Measurements from ENCODE around the gene FMN1.

The FMN1 gene

DNA sequence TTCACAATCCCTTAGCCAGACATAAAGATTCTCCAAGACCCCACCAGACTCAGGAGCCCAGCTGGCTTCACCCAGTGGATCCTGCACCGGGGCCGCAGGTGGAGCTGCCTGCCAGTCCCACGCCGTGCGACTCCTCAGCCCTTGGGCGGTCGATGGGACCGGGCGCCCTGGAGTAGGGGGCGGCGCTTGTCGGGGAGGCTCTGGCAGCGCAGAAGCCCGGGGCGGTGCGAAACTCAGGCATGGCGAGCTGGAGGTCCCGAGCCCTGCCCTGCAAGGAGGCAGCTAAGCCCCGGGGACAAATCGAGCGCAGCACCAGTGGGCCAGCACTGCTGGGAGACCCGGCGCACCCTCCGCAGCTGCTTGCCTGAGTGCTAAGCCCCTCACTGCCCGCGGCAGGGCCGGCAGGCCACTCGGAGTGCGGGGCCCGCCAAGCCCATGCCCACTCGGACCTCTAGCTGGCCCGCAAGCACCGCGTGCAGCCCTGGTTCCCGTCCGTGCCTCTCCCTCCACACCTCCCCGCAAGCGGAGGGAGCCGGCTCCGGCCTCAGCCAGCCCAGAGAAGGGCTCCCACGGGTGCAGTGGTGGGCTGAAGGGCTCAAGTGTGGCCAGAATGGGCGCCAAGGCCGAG lies 175.0 kb downstream of the FMN1 start:
- in situ Hi-C loops (cut with HindIII; ENCODE audit: low sequenced_read_pairs), result loop anchor here (10.0 kb wide), 1 partner anchor 105 kb away; no protein-coding TSS in a partner anchor
- no peak overlapping the region for H3K4me3 ChIP-seq (ENCODE audit: low read depth, low read length)
- no peak for TF ChIP-seq CTCF (IDR thresholded peaks at IDR 0.05; ENCODE audit: low read depth, low read length, missing control alignments)
- no peak for DNase-seq (ENCODE audit: low read depth)

DNA sequence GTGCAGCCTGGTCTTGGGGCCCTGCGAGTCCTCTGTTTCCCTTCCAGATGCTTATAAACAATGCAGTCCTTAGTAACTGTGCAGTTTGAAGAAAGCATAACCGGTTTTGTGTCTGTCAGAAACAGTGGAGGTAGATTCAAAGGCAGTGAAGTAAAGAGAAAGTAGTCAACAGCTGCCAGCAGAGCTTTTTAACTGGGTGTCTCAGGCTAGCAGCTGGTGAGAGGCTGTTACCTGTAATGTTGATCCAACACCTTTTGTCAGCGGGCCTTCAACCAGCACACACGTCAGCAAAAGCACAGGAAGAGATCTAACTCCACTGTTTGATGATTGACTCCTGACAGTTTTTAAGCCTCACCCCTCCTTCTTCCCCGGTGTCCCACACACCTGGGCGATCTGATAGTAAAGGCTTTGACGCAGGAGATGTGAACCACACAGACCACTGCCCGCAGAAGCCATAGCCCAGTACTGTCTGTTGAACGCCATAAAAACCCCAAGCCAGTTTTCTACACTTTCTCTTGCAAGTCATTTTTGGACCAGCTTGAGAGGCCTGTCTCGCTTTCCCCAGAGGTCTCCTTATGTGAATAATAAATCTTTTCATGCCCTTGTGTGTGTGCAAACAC lies 178.0 kb downstream of the FMN1 start:
- H3K4me3 ChIP-seq (ENCODE audit: low read depth, low read length), result no peak overlapping the region
- no peak for TF ChIP-seq CTCF (IDR thresholded peaks at IDR 0.05; ENCODE audit: low read depth, low read length, missing control alignments)
- DNase-seq (ENCODE audit: low read depth), result no peak
- in situ Hi-C loops (cut with HindIII; ENCODE audit: low sequenced_read_pairs), result loop anchor here (10.0 kb wide), 1 partner anchor 108 kb away; no protein-coding TSS in a partner anchor

GRCh38 chr15:33014586-33014985 lies 179.9 kb downstream of the FMN1 start:
- no peak for DNase-seq (ENCODE audit: low read depth)
- no peak overlapping the region for H3K4me3 ChIP-seq (ENCODE audit: low read depth, low read length)
- in situ Hi-C loops (cut with HindIII; ENCODE audit: low sequenced_read_pairs), result loop anchor here (10.0 kb wide), 1 partner anchor 110 kb away; no protein-coding TSS in a partner anchor
- TF ChIP-seq CTCF (IDR thresholded peaks at IDR 0.05; ENCODE audit: low read depth, low read length, missing control alignments), result no peak

DNA sequence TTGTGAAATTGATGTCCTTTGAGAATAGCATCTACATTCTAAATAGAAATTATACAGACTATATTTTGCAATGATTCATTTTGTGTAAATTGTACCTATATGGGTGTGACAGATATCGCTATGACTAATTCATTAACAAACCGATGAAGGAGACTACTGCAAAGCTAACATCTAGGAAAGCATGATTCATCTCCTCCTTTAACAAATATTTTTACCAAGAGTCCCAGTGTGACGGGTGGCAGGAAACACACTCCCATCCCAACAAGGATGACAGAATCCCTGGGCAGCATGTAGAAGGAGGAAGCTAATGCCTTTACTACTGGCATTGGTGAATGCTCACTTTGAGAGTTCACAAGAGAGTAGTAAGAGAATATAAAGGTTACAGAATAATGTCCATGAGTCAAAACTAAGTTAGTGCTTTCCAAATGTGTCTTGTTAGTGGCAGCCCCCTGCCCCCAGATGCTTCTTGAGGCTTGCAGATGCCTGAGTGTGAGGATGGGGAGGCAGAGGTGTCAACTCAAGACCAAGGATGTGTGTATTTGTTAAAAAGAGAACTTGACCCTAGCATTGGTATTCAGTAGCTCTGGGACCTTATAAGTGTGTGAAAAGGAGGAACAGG lies 180.6 kb downstream of the FMN1 start:
- TF ChIP-seq CTCF (IDR thresholded peaks at IDR 0.05; ENCODE audit: low read depth, low read length, missing control alignments), result no peak
- DNase-seq (ENCODE audit: low read depth), result no peak
- H3K4me3 ChIP-seq (ENCODE audit: low read depth, low read length), result no peak overlapping the region
- in situ Hi-C loops (cut with HindIII; ENCODE audit: low sequenced_read_pairs), result loop anchor here (10.0 kb wide), 1 partner anchor 111 kb away; no protein-coding TSS in a partner anchor

- no peak for TF ChIP-seq CTCF (IDR thresholded peaks at IDR 0.05; ENCODE audit: low read depth, low read length, missing control alignments)
- no peak overlapping the region for H3K4me3 ChIP-seq (ENCODE audit: low read depth, low read length)
- in situ Hi-C loops (cut with HindIII; ENCODE audit: low sequenced_read_pairs), result loop anchor here (10.0 kb wide), 1 partner anchor 113 kb away; no protein-coding TSS in a partner anchor
- no peak for DNase-seq (ENCODE audit: low read depth)
These were observed 182.5 kb downstream of the FMN1 start for GRCh38 chr15:33011976-33012375.

- no peak overlapping the region for H3K4me3 ChIP-seq (ENCODE audit: low read depth, low read length)
- DNase-seq (ENCODE audit: low read depth), result no peak
- no peak for TF ChIP-seq CTCF (IDR thresholded peaks at IDR 0.05; ENCODE audit: low read depth, low read length, missing control alignments)
- in situ Hi-C loops (cut with HindIII; ENCODE audit: low sequenced_read_pairs), result loop anchor here (10.0 kb wide), 1 partner anchor 115 kb away; no protein-coding TSS in a partner anchor
These were observed 184.9 kb downstream of the FMN1 start for GRCh38 chr15:33009603-33010002.

Measured in astrocyte of the cerebellum (primary cell).